ENCODE data around the gene RPS6KL1.

Gene RPS6KL1

GRCh38 chr14:74912111-74912510, 10.9 kb downstream of the RPS6KL1 start:
- Histone ChIP-seq H3K9ac (no peak overlapping the region), H3K27ac (no peak overlapping the region), H3K27me3 (ENCODE audit: control insufficient read depth, insufficient read depth, low read length) (no peaks in the 10 kb centered on the region), H3K4me1 (no peaks in the 10 kb centered on the region), H3K4me3 (ENCODE audit: low read depth, low read length) (no peak overlapping the region), H3K36me3 (ENCODE audit: control insufficient read depth, insufficient read depth, low read length) (no peaks in the 10 kb centered on the region), H3K9me3 (ENCODE audit: control insufficient read depth, low read length) (no peaks in the 10 kb centered on the region), H2AFZ (no peak overlapping the region), H3K4me2 (ENCODE audit: low read length) (no peak overlapping the region), H3K79me2 (no peaks in the 10 kb centered on the region)
- no peak for TF ChIP-seq CTCF (IDR thresholded peaks at IDR 0.05)

- Histone ChIP-seq H3K4me1 (no peaks in the 10 kb centered on the region), H3K27me3 (ENCODE audit: control insufficient read depth, insufficient read depth, low read length) (no peaks in the 10 kb centered on the region), H3K4me2 (ENCODE audit: low read length) (no peak overlapping the region), H3K9ac (no peak overlapping the region), H3K9me3 (ENCODE audit: control insufficient read depth, low read length) (no peaks in the 10 kb centered on the region), H3K4me3 (ENCODE audit: low read depth, low read length) (no peak overlapping the region), H3K79me2 (no peaks in the 10 kb centered on the region), H3K27ac (no peak overlapping the region), H3K36me3 (ENCODE audit: control insufficient read depth, insufficient read depth, low read length) (no peaks in the 10 kb centered on the region), H2AFZ (no peak overlapping the region)
- TF ChIP-seq CTCF (IDR thresholded peaks at IDR 0.05), result no peak
Measured at GRCh38 chr14:74911704-74912103, 11.4 kb downstream of the RPS6KL1 start.

- Histone ChIP-seq H3K36me3 (ENCODE audit: control insufficient read depth, insufficient read depth, low read length) (no peaks in the 10 kb centered on the region), H2AFZ (no peak overlapping the region), H3K4me2 (ENCODE audit: low read length) (no peak overlapping the region), H3K27ac (no peak overlapping the region), H3K4me1 (no peaks in the 10 kb centered on the region), H3K9me3 (ENCODE audit: control insufficient read depth, low read length) (no peaks in the 10 kb centered on the region), H3K79me2 (no peaks in the 10 kb centered on the region), H3K9ac (no peak overlapping the region), H3K27me3 (ENCODE audit: control insufficient read depth, insufficient read depth, low read length) (no peaks in the 10 kb centered on the region), H3K4me3 (ENCODE audit: low read depth, low read length) (no peak overlapping the region)
- TF ChIP-seq CTCF (IDR thresholded peaks at IDR 0.05), result no peak
Measured at GRCh38 chr14:74911221-74911620, 11.8 kb downstream of the RPS6KL1 start.

GRCh38 chr14:74910556-74910955, 12.5 kb downstream of the RPS6KL1 start:
- Histone ChIP-seq H3K9ac (no peak overlapping the region), H3K4me1 (peaks cover 4% of the 10 kb centered on the region), H2AFZ (no peak overlapping the region), H3K9me3 (ENCODE audit: control insufficient read depth, low read length) (no peaks in the 10 kb centered on the region), H3K4me3 (ENCODE audit: low read depth, low read length) (no peak overlapping the region), H3K36me3 (ENCODE audit: control insufficient read depth, insufficient read depth, low read length) (no peaks in the 10 kb centered on the region), H3K27me3 (ENCODE audit: control insufficient read depth, insufficient read depth, low read length) (no peaks in the 10 kb centered on the region), H3K79me2 (no peaks in the 10 kb centered on the region), H3K4me2 (ENCODE audit: low read length) (no peak overlapping the region), H3K27ac (no peak overlapping the region)
- no peak for TF ChIP-seq CTCF (IDR thresholded peaks at IDR 0.05)

- no peak for TF ChIP-seq CTCF (IDR thresholded peaks at IDR 0.05)
- peaks cover 4% of the 10 kb centered on the region for H3K4me1 ChIP-seq
- no peaks in the 10 kb centered on the region for H3K79me2 ChIP-seq
Measured at GRCh38 chr14:74909911-74910310, 13.1 kb downstream of the RPS6KL1 start.

More at GRCh38 chr14:74909911-74910310, 13.1 kb downstream of the RPS6KL1 start:
- Histone ChIP-seq H3K27me3 (ENCODE audit: control insufficient read depth, insufficient read depth, low read length) (no peaks in the 10 kb centered on the region), H3K36me3 (ENCODE audit: control insufficient read depth, insufficient read depth, low read length) (no peaks in the 10 kb centered on the region), H3K9me3 (ENCODE audit: control insufficient read depth, low read length) (no peaks in the 10 kb centered on the region), H2AFZ (no peak overlapping the region), H3K4me3 (ENCODE audit: low read depth, low read length) (no peak overlapping the region), H3K9ac (no peak overlapping the region), H3K27ac (no peak overlapping the region), H3K4me2 (ENCODE audit: low read length) (no peak overlapping the region)
